GM21447 (cell line): Measurements from ENCODE around the gene LDLRAD3.
"Not testable (repeated sequence)": the region's sequence is repeated elsewhere in the genome, so short reads cannot be mapped to it uniquely, and the experiment has no call there.

Source experiments
- ATAC-seq: cut with Tn5 transposase; IDR thresholded peaks from one replicate; pipeline ENCODE4 v1.9.1; 2021; ENCODE audit not compliant: unreplicated experiment

Gene LDLRAD3

DNA sequence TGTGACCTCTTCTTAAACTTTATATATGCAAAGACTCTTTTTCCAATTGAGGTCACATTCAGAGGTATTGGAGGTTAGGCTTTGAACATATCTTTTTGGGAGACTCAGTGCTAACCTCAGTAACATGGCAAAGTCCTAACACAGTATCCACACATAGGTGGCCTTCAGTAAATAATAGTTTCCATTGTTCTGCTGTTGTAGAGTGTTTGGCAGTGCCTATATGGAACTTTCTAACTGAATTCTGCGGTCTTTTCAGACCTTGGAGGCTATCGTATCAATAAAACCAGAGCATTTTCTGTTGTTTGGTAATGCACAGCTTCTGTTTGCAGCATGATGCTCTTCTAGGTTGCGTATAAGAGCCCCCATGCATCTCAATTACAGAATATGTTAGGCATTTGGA lies 47.0 kb downstream of the LDLRAD3 start:
- no peak for ATAC-seq

DNA sequence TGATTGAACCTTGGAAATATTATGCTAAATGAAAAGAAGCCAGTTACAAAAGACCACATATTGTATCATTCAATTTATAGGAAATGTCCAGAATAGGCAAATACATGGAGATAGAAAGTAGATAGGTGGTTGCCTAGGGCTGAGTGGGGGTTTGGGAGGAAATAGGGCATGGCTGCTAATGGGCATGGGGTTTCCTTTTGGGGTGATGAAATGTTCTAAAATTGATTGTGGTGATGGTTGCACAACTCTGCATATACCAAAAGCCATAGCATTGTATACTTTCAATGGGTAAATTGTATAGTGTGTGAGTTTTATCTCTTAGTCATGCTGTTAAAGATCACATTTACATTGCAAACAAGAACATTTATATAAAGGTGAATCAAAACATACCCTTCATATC lies 48.7 kb downstream of the LDLRAD3 start:
- ATAC-seq: no peak

DNA sequence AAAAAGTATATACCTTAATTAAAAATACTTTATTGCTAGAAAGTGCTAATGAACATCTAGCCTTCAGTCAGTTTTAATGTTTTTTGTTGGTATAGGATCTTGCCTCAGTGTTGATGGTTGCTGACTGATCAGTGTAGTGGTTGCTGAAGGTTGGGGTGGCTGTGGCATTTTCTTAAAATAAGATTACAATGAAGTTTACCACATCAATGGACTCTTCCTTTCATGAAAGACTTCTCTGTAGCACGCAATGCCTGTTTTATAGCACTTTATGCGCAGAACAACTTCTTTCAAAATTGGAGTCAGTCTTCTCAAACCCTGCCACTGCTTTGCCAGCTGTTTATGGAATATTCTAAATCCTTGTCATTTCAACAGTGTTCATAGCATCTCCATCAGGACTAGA lies 50.6 kb downstream of the LDLRAD3 start:
- no peak for ATAC-seq

DNA sequence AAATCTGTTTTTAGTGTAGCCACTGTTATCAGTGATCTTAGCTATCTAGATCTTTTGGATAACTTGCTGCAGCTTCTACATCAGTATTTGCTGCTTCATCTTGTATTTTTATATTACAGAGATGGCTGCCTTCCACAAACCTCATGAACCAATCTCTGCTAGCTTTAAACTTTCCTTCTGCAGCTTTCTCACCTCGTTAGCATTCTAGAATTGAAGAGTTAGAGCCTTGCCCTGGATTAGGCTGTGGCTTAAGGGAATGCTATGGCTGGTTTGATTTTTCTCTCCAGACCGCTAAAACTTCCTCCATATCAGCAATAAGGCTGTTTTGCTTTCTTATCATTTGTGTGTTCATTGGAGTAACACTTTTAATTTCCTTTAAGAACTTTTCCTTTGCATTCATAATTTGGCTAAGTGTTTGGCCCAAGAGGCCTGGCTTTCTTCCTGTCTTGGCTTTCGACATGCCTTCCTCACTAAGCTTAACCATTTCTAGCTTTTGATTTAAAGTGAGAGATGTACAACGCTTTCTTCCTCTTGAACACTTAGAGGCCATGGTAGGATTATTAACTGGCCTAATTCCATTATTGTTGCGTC lies 51.9 kb downstream of the LDLRAD3 start:
- no peak for ATAC-seq

DNA sequence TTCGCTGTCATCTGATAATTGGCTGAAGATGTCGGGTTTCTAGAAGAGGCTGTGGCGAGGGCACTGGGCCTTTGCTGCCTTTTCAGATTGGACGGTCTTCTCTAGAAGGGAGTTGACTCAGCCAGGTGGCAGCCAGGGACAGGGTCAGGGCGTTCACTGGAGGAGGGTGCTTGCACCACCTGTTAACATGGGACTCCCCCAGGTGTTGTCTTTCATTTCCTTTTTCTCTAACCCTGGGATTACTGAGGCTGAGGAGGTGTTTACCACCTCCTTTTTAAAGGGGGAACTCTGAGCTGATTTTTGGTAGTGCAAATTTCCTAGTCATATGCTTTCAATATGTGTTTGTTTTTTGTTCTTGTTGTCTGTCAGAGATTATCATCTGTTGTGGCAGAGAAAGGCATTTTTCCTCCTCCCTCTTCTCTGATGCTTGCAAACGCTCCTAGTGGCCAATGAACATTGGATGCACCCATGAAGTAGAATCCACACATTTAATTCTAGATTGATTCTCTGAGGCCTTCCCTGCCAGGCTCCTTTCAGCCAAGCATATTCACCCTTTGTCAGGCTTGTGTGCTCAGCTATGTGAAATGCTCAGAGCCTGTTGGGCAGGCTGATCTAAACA lies 54.1 kb downstream of the LDLRAD3 start:
- no peak for ATAC-seq

DNA sequence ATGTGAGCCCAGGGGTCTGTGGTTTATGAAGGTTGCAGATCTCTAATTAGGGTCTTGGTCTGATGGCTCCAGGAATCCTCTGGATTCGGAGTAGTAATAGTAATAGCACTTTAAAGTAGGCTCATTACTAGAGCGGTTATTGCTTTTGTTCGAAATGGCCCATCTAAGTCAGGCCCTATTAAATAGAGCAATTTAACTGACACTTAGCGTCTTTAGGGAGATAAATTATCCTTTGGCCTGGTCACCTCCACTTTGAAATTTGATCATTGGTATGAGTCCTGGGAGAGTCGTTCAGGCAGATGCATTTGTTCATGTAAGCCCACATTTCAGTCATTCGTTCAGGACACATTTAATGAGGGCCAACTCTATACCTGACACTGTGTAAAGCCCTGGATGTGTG lies 54.8 kb downstream of the LDLRAD3 start:
- ATAC-seq: no peak

DNA sequence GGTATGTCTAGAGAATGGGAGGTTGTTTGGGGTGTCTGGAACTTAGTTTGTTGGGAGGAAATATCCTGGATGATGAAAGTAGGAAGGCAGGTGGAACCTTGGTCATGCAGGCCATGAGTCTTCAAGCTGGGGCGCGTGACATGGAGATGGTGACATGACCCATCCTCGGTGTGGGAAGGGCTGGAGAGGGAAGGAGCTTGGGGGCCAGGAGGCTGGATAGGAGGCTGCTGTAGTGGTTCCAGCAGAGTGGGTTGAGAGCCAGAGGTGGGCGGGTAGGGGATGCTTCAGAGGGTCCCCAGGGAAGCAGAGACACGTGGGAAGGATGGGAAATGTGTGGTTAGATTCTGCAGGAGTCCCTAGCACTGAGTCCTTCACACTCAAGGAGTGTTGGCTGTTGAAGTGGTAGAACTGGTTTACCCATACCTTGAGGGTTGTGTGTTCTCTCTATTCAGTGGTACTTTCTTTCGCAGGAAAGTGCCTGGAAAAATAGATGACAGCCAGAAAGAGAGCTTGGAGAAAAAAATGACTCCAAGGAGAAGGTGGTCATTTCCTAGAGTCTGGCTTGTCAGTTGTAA lies 56.8 kb downstream of the LDLRAD3 start:
- no peak for ATAC-seq

DNA sequence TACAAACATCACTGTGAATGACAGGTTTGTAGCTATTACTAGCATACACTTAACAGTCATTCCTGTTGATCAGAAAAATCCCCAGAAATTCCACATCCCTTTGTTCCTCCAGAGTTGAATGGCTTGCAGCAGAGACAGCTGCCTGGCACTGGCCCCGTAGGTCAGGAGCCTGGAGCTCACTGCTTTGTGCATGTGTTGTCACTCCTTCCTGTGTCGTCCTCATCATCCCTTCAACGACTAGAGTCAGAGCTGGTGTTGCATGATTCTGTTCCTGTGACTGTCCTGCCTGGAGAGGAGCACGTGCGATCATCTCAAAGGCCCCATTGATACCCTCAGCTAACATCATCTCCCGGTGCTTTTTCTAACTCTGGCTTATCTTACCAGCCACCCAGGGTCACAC lies 58.3 kb downstream of the LDLRAD3 start:
- ATAC-seq: no peak

DNA sequence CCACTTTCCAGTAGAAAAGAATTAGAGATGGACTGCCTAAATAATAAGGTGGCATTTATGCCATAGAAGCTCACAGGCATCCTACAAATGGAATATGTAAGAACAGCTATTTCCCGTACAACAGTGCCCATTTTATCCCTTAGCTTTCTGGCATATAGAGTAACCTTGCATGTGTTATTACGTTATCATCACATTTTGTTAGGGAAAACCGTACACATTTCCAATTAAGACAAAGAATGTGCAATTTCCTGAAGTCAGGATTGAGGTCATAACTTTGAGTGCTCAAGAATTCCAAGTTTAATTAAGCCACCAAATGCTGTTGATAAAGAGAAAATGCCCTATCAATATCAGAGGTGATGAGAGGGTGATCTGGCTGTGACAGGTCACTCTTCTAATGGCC lies 58.9 kb downstream of the LDLRAD3 start:
- no peak for ATAC-seq

DNA sequence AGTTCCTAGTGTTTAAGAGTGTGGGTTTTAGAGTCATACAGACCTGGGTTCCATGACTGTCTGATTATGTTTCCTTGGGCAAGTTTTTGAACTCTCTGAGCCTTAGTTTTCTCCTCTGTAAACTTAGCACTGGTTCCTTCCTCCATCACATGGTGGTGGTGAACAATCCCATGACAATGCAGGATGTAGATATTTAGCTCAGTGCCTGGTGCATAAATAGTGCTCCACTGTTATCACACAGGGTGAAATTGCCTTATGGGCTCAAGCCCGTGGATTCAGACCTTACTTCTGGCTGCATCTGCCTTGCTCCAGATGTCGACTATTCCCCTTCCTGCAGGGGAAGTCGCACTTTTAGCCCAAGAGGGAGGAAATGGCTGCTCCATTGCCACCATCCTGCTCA lies 62.7 kb downstream of the LDLRAD3 start:
- ATAC-seq: no peak

DNA sequence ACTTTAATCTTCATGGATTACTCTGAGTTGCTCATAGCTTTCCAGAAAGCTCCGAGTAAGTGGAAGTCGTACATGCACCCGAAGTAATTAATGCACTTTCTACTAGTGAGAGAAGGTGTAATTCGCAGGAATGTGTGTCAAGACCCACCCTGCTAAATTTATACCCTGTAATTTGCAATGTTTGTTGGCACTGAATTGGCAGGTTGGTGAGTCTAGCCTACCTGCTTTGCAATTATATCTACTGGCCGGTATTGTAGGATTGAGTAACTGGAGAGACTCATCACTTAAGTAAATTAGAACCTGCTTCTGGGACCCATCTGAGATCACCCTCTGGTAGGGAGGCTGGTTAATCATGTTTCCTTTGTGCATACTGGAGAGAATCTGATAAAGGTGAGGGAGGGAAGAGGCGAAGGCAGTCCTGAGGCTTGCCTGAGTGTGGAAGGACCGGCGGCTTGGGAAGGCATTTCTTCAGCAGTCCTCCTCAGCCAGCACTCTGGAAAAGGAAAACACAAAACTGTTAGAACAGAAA lies 63.3 kb downstream of the LDLRAD3 start:
- no peak for ATAC-seq

DNA sequence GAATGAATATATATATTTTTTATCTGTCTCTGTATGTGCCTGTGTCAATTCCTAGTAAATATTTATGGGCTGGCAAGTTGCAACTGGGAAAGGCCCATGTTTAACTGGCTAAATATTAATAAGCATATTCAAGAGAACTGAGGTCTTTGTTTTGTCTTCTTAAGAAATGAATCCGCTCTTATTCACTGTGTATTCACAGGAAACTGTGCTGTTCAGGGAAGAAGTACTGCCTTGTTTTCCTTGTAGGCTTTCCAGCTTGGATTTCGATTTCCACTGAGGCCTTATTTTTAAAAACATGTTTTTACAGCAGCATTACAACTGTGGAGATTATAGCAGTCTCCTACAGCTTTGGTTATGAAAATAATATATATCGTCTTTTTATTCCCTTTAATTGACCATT lies 64.7 kb downstream of the LDLRAD3 start:
- ATAC-seq: no peak

DNA sequence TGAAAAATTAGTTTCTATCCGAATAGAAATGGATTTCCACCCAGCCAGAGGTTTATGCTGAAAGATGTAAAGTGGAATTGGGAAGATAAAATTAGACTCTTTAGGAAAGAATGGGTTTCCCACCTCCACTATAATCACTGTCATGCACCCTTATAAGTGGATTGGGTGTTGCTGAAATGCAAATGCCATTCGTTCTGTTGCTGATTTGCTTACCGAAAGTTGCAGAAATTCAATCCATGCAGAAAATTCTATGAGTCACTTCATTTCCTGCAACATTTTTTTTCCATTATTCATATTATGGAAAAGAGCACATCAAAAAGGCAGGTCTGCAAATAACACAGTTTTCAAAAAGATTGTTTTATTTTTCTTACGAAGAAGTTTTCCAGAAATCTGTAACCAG lies 65.6 kb downstream of the LDLRAD3 start:
- no peak for ATAC-seq

DNA sequence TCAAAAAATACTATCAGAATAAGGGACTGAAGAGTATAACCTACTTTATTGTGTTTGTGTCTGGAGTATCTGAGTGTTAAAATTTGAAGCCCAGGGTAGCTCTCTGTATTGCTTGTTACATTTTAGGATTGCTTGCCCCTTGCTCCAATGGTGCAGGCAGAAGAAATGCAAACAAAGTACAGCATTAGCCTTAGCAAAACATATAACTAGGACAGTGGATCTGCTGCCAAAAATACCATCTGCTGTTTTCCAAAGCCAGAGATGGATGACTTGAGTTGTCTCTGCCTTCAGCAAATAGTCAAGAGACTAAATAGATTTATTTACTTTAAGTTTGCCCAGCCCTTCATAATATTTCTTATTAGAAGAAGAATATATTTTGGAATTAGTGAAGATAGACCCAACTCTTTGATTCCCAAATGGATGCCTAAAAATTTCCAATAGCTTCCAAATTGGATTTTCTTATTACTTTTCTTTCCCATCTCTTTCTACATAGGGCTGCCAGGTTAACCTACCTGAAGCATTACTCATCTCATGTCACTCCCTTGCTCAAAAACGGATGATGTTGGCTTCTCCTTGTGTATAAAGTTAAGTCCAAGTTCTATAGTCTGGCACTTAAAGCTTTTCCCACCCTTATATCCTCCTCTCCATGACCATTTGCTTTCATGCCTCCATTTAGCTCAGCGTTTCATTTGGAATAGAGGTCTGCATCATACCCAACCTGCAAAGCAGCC lies 66.3 kb downstream of the LDLRAD3 start:
- no peak for ATAC-seq

DNA sequence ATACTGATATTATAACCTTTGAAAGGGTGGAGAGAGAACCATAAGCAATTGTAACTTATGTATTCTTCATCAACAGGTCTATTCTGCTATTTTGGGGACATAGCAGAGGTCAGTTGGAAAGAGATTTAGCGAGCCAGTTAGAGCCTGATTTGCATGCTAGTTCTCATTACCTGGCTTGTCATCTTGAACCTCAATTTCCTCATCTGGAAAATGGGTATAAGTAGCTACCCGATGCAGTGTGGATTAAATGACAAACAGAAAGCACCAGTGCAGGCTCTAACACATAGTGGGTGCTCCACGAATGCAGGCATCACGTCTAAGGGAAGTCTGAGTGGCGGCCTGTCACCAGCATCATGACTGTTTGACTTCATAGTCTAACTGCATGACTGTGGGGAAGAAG lies 67.7 kb downstream of the LDLRAD3 start:
- ATAC-seq: no peak

DNA sequence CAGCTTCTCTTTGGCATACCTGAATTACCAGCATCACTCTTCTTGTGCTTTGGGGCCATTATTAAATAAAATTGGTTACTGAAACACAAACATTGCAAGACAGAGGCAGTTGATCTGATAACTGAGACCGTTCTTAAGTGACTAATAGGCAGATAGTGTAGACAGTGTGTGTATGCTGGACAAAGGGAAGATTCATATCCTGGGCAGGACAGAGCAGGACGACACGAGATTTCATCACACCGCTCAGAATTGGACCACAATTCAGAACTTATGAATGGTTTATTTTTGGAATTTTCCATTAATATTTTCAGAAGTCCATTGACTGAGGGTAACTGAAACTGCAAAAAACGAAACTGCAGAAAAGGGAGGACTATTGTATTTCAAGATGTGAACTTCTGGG lies 68.6 kb downstream of the LDLRAD3 start:
- ATAC-seq: no peak

DNA sequence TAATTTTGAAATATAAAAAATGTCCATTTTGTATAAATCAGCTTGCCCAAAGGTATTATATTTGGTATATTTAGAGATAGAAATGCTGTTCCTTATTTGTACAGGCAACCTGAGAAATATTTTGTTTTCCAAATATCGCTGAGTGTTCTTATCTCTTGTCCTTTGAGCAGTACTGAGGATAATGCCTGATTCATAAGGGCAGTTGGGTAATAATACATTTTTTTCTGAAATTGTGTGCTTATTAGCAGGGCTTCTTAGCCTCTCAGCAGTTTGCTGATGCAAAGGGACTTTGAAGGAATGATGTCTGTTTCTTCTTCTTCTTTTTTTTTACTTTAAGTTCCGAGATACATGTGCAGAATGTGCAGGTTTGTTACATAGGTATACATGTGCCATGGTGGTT lies 69.1 kb downstream of the LDLRAD3 start:
- ATAC-seq: no peak

DNA sequence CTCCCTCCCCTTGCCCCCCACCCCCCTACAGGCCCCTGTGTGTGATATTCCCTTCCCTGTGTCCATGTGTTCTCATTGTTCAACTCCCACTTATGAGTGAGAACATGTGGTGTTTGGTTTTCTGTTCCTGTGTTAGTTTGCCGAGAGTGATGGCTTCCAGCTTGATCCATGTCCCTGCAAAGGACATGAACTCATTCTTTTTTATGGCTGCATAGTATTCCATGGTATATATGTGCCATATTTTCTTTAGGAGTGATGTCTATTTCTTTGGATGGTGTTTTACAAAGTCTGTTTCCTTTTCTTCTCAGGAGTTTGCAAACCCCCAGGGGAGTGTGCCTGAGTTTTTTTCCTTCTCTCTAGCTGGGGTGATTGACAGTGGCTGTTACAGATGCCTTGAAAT lies 69.6 kb downstream of the LDLRAD3 start:
- not testable (repeated sequence) for ATAC-seq

DNA sequence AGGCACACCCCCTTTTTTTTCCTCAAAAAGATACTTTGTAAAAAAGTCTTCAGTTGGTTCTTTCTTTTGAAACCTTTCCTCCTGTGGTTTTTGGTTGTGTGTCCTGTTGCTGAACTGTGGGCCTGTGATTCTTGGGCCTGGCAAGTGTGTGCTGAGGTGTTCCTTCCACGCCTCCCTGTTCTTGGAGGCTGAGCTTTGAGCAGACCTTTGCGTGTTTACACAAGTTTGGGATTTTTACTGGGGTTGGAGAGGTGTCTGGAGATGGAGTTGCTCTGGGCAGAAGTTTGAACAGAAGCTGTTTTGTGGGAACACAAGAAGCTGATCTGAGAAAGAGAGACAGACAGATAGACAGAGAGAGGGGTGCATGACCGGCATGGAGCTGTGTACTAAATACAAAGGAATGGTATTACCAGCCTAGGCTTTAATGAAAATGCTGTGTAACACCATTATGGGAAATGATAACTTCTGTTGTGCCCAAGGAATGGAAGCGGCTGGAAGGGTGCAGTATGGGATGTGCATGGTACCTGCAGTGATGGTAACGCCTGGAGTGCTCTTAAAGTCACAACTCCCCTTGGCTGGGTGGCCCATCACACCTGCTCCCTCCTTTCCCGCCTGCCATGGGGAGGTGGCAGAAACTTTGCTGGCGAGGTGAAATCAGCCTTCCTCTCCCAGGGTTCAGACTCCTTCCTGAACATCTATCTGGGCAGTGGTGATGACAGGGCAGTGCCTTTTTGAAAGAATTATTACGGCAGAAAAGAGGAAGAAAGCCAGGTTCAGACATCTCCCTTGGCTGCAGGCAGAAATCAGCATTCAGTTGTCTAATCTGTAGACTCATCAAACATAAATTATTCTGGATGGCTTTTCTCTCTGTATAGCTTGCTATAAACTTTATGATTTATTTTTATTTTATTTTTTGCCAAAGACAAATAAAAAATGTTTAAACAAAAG lies 70.4 kb downstream of the LDLRAD3 start:
- no peak for ATAC-seq

DNA sequence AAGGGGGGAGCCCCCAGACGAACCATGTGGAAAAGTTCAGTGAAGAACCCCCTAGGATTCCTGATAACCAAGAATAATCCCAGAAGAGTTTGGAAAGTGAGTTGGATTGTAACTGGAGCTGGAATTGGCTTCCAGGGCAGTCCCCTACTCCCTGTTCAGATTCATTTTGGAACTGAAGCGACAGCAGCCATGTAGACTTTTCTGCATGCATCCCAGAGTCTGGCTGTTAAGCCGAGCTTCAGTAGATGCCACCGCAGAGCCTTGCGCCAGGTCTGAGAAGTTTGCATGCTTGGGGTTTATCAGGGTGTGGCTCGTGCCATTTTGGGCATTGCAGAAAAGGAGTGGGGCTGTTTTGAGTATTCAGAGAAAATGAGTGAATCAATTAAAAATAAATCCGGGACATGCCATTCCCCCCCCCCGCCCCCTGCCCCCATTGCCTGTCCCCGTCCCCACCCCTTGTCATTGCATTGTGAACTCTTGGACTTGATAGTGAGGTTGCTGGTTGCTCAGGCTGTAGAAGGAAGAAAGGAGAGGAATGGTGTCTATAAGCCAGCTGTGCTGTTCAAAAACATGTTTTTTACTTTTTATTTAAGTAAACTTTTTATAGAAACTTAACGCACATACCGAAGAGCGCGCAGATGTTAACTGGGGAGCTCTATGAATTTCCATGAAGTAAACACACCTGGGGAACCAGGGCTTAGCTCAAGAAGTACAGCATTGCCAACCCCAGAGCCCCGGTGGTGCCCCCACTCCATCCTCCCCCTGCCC lies 71.2 kb downstream of the LDLRAD3 start:
- ATAC-seq: no peak
